ENCODE data around the gene UBE2U. TPM values are rescaled to one million over a fixed set of nuclear protein-coding genes. Genes with fewer than 3 reads are reported as not detected.

Gene UBE2U
- total RNA-seq, 1 experiment from 2014 or later: not detected

DNA sequence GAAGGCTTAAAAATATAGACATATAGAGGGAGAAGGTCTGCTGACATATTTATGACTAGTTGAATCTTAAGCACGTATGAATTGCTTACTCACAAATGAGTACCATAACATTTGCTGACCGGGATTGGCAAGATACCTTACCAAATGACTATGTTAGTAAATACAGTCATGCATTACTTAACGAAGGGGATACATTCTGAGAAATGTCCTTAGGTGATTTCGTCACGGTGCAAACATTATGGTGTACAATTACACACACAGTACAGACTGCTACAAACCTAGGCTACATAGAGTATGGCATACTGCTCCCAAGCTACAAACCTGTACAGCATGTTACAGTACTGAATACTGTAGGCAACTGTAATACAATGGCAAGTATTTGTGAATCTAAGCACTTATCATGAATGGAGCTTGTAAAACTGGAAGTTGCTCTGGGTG is 19.4 kb upstream of the UBE2U start (continued):
- TF ChIP-seq, protein P1, sequence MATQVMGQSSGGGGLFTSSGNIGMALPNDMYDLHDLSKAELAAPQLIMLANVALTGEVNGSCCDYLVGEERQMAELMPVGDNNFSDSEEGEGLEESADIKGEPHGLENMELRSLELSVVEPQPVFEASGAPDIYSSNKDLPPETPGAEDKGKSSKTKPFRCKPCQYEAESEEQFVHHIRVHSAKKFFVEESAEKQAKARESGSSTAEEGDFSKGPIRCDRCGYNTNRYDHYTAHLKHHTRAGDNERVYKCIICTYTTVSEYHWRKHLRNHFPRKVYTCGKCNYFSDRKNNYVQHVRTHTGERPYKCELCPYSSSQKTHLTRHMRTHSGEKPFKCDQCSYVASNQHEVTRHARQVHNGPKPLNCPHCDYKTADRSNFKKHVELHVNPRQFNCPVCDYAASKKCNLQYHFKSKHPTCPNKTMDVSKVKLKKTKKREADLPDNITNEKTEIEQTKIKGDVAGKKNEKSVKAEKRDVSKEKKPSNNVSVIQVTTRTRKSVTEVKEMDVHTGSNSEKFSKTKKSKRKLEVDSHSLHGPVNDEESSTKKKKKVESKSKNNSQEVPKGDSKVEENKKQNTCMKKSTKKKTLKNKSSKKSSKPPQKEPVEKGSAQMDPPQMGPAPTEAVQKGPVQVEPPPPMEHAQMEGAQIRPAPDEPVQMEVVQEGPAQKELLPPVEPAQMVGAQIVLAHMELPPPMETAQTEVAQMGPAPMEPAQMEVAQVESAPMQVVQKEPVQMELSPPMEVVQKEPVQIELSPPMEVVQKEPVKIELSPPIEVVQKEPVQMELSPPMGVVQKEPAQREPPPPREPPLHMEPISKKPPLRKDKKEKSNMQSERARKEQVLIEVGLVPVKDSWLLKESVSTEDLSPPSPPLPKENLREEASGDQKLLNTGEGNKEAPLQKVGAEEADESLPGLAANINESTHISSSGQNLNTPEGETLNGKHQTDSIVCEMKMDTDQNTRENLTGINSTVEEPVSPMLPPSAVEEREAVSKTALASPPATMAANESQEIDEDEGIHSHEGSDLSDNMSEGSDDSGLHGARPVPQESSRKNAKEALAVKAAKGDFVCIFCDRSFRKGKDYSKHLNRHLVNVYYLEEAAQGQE (IDR thresholded peaks at IDR 0.05; ENCODE audit: low read depth): no peak
- TF ChIP-seq EGR1 (IDR thresholded peaks at IDR 0.05; ENCODE audit: low read depth) (no peak), SP1 (IDR thresholded peaks at IDR 0.05; ENCODE audit: low read depth) (no peak), EZH2phosphoT487 (IDR thresholded peaks at IDR 0.05; ENCODE audit: borderline replicate concordance) (no peak)
- TF ChIP-seq, protein P2, sequence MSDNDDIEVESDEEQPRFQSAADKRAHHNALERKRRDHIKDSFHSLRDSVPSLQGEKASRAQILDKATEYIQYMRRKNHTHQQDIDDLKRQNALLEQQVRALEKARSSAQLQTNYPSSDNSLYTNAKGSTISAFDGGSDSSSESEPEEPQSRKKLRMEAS (IDR thresholded peaks at IDR 0.05): no peak

DNA sequence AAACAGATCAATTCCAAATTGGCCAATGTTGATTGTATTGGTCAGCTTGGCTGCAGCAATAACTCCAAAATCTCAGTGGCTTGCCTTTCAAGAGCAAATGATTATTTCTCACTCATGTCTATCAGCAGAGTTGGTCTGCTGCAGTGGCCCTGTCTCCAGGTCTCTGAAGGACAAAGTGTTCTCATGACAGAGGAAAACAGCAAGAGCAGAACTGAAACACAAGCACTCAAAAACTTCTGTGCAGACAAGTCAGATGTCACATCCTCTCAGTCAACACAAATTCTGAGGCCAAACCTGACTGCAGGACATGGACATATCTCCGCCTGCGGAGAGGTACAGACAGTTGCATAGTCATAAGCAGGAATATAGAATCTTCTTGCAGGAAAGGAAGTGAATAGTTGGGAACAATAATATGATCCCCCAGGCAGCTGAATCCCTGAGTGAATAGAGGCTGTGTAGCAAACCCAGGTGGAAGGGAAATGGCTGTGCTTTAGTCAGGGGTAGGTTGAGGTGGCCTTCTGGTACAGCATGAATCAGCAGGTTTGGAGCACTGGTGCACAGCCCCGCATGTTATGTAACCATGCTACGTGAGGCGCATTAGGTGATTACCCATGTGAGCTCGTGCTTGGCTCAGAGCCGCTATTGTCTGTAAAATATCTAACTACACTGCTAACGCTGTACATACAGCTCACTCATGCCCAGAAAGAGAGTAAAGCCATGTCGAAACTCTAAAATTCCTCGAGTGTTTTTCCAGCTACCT is 17.1 kb upstream of the UBE2U start:
- H3K27me3 ChIP-seq (ENCODE audit: insufficient read depth, low read length): no peaks in the 10 kb centered on the region
- H3K27ac ChIP-seq (ENCODE audit: low read depth, low read length): no peak overlapping the region
- H4K20me1 ChIP-seq (ENCODE audit: insufficient read depth): no peaks in the 10 kb centered on the region
- RAD21 ChIA-PET (ENCODE audit: low non-redundant PET in 1 of 2, low total read pairs in 2 of 2, uncharacterized antibody in 2 of 2, unreplicated experiment in 2 of 2): no interaction called here
- CTCF ChIA-PET: no interaction called here
- DNase-seq (ENCODE audit: low read depth, low spot score) (no peak), ATAC-seq (no peak)
- H3K4me3 ChIP-seq (replicated peaks in 1 of 2; ENCODE audit: low read depth in 1 of 2, low read length in 2 of 2): no peak overlapping the region
- H3K4me1 ChIP-seq (ENCODE audit: control insufficient read depth in 1 of 2, insufficient read depth in 2 of 2, low read length in 2 of 2): no peaks in the 10 kb centered on the region
- H3K4me2 ChIP-seq (ENCODE audit: low read length): no peak overlapping the region
- no TSS peak for BruUV-seq (replicated peaks)
- intact Hi-C loops (cut with micrococcal nuclease): no loop called here
- H3K9me2 ChIP-seq (ENCODE audit: insufficient read depth): no peaks in the 10 kb centered on the region
- H3K36me3 ChIP-seq (ENCODE audit: control insufficient read depth in 1 of 2, insufficient read depth in 2 of 2, low read length in 2 of 2): no peaks in the 10 kb centered on the region
- no peak overlapping the region for H2AFZ ChIP-seq (ENCODE audit: low read depth, low read length, poor library complexity, severe bottlenecking)
- H3K9me3 ChIP-seq (ENCODE audit: control insufficient read depth in 1 of 2, insufficient read depth in 1 of 2, low read depth in 1 of 2, low read length in 2 of 2): no peaks in the 10 kb centered on the region
- no peak overlapping the region for H3K9ac ChIP-seq (ENCODE audit: low read length)
- no peaks in the 10 kb centered on the region for H3K79me2 ChIP-seq (ENCODE audit: insufficient read depth, low read length)
- POLR2A ChIA-PET: no interaction called here
- no peak for TF ChIP-seq RAD21 (IDR thresholded peaks at IDR 0.05; ENCODE audit: low read depth)
- TF ChIP-seq TCF7L2 (IDR thresholded peaks at IDR 0.05; ENCODE audit: borderline replicate concordance, extremely low read depth, insufficient read depth, insufficient read length): no peak
- TF ChIP-seq SIN3A (IDR thresholded peaks at IDR 0.05; ENCODE audit: low read depth): no peak
- no peak for TF ChIP-seq YY1 (IDR thresholded peaks at IDR 0.05; ENCODE audit: extremely low read depth, insufficient replicate concordance, low read depth, low read length)
- TF ChIP-seq, protein P3, sequence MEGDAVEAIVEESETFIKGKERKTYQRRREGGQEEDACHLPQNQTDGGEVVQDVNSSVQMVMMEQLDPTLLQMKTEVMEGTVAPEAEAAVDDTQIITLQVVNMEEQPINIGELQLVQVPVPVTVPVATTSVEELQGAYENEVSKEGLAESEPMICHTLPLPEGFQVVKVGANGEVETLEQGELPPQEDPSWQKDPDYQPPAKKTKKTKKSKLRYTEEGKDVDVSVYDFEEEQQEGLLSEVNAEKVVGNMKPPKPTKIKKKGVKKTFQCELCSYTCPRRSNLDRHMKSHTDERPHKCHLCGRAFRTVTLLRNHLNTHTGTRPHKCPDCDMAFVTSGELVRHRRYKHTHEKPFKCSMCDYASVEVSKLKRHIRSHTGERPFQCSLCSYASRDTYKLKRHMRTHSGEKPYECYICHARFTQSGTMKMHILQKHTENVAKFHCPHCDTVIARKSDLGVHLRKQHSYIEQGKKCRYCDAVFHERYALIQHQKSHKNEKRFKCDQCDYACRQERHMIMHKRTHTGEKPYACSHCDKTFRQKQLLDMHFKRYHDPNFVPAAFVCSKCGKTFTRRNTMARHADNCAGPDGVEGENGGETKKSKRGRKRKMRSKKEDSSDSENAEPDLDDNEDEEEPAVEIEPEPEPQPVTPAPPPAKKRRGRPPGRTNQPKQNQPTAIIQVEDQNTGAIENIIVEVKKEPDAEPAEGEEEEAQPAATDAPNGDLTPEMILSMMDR (IDR thresholded peaks at IDR 0.05 in 2 of 3, conservative IDR thresholded peaks at IDR 0.05 in 1 of 3; ENCODE audit: borderline replicate concordance in 1 of 3, insufficient read depth in 1 of 3, low read depth in 2 of 3, low read length in 2 of 3): no peak
- no peak for TF ChIP-seq SP1 (IDR thresholded peaks at IDR 0.05; ENCODE audit: low read depth)
- no peak for TF ChIP-seq FOSL1 (IDR thresholded peaks at IDR 0.05; ENCODE audit: low read depth)
- TF ChIP-seq JUND (IDR thresholded peaks at IDR 0.05): no peak
- TF ChIP-seq, protein P1 (IDR thresholded peaks at IDR 0.05; ENCODE audit: low read depth): no peak
- no peak for TF ChIP-seq ELF1 (IDR thresholded peaks at IDR 0.05; ENCODE audit: borderline replicate concordance, low read depth)
- no peak for TF ChIP-seq ZNF274 (IDR thresholded peaks at IDR 0.05; ENCODE audit: low read depth, low read length)
- TF ChIP-seq POLR2A (IDR thresholded peaks at IDR 0.05; ENCODE audit: borderline replicate concordance, extremely low read depth, insufficient read depth, insufficient read length): no peak
